ENCODE measurements around the gene FAM107B. TPM values are rescaled to one million over a fixed set of nuclear protein-coding genes. Genes with fewer than 3 reads are reported as not detected.

FAM107B gene
- 39.0 and 45.9 TPM in 2 replicates for total RNA-seq
- long read RNA-seq, partial matches to known transcripts: 3 of 20 reads
- long read RNA-seq, other reads (novel, unspliced or antisense): 12 of 20 reads

DNA sequence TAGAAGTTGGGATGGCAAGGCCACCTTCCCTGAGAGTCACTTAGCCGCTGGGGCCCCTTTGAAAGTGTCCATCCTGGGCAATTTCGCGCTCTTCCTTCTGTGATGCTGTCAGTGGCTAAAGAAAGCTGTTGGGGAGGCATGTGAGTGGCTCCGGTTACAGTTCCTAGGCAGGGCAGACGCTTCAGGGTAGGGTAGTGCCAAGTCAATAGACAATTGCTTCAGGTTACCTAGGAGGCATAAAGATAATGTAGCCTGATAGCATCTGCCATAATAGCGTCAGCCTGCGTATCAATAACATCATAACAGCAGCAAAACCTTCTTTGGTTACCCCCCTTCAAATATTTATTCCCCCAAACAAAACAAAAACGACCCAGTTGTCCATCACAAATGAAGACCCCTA lies at the start of gene FAM107B:
Gene FAM107B, minus strand, starts transcription at position 101 of the 400 bp plus-strand sequence. CDS start 234 bp downstream, outside the sequence.
- no peaks in the 10 kb centered on the region for H3K27me3 Mint-ChIP-seq (ENCODE audit: low read depth)
- DNase-seq (ENCODE audit: low read depth, low spot score): no peak

DNA sequence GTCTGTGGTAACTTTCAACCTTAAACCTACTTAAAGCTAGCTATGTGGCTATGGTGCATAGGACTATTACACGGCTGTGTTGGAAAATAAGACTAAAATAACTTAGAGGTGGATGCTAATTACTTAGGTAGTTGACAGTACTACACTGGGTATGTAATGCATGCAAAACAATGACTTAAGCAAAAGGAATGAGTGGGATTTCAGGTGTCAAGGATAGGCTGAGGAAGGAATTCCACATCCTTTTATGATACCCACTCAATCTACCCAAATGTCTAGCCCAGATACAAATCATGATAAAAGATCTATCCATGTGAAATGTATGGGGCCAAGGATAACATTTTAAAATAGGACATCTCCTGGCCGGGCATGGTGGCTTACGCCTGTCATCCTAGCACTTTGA lies 49.3 kb upstream of the FAM107B start:
- TF ChIP-seq, protein P1, sequence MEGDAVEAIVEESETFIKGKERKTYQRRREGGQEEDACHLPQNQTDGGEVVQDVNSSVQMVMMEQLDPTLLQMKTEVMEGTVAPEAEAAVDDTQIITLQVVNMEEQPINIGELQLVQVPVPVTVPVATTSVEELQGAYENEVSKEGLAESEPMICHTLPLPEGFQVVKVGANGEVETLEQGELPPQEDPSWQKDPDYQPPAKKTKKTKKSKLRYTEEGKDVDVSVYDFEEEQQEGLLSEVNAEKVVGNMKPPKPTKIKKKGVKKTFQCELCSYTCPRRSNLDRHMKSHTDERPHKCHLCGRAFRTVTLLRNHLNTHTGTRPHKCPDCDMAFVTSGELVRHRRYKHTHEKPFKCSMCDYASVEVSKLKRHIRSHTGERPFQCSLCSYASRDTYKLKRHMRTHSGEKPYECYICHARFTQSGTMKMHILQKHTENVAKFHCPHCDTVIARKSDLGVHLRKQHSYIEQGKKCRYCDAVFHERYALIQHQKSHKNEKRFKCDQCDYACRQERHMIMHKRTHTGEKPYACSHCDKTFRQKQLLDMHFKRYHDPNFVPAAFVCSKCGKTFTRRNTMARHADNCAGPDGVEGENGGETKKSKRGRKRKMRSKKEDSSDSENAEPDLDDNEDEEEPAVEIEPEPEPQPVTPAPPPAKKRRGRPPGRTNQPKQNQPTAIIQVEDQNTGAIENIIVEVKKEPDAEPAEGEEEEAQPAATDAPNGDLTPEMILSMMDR (conservative IDR thresholded peaks at IDR 0.05): no peak
- Mint-ChIP-seq H3K4me1 (peaks cover 3% of the 10 kb centered on the region), H3K27me3 (ENCODE audit: low read depth) (peaks cover 8% of the 10 kb centered on the region), H3K27ac (ENCODE audit: unreplicated experiment) (no peak overlapping the region), H3K9me3 (no peaks in the 10 kb centered on the region), H3K4me3 (no peak overlapping the region), H3K36me3 (ENCODE audit: low read depth) (no peaks in the 10 kb centered on the region)
- DNase-seq (ENCODE audit: low read depth, low spot score): no peak

More for the DNA sequence above, at the start of gene FAM107B:
- TF ChIP-seq, protein P1 (conservative IDR thresholded peaks at IDR 0.05): no peak
- no peaks in the 10 kb centered on the region for H3K9me3 Mint-ChIP-seq
- no peaks in the 10 kb centered on the region for H3K4me1 Mint-ChIP-seq
- H3K27ac Mint-ChIP-seq (ENCODE audit: unreplicated experiment): no peak within 1 kb of the TSS
- H3K36me3 Mint-ChIP-seq (ENCODE audit: low read depth): no peaks in the 10 kb centered on the region
- no peak within 1 kb of the TSS for H3K4me3 Mint-ChIP-seq

DNA sequence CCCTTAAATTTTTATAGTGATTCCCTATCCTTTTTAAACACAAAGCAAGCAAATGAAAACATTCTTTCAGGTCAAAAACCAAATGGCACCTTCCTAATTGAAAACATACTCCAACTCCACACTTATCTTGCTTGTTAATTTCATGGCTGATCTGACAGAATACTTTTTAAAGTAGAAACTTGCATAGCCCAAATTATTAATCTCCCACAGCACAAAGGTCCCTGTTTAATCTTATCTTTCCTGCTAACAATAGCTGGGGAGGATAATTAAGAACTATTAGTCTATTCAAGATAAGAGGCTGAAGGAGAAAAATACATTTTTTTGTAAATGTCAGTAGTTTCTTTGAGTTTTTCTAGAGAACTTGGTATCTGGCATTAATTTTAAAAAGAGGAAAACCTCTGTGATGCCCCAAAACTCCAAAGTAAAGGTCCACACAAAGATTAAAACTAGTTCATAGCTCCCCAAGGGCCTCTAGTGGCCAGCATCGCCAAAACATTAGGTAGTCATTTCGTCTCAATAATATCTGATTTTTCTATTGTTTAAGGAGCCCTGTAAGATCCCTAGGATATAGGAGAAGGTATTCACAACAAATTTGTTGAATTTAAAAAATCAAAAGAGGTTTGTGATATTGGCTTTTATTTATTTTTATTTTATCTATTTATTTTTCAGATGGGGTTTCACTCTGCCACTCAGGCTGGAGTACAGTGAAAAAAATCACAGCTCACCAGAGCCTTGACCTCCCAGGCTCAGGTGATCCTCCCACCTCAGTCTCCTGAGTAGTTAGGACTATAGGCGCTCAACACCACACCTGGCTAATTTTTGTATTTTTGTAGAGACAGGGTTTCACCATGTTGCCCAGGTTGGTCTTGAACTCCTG lies 48.4 kb upstream of the FAM107B start:
- H3K27ac Mint-ChIP-seq (ENCODE audit: unreplicated experiment): no peak overlapping the region
- no peak for DNase-seq (ENCODE audit: low read depth, low spot score)
- H3K27me3 Mint-ChIP-seq (ENCODE audit: low read depth): peaks cover 8% of the 10 kb centered on the region
- H3K4me1 Mint-ChIP-seq: peaks cover 3% of the 10 kb centered on the region
- TF ChIP-seq, protein P1 (conservative IDR thresholded peaks at IDR 0.05): peak; percentile 80
- no peaks in the 10 kb centered on the region for H3K36me3 Mint-ChIP-seq (ENCODE audit: low read depth)
- H3K4me3 Mint-ChIP-seq: no peak overlapping the region
- no peaks in the 10 kb centered on the region for H3K9me3 Mint-ChIP-seq

DNA sequence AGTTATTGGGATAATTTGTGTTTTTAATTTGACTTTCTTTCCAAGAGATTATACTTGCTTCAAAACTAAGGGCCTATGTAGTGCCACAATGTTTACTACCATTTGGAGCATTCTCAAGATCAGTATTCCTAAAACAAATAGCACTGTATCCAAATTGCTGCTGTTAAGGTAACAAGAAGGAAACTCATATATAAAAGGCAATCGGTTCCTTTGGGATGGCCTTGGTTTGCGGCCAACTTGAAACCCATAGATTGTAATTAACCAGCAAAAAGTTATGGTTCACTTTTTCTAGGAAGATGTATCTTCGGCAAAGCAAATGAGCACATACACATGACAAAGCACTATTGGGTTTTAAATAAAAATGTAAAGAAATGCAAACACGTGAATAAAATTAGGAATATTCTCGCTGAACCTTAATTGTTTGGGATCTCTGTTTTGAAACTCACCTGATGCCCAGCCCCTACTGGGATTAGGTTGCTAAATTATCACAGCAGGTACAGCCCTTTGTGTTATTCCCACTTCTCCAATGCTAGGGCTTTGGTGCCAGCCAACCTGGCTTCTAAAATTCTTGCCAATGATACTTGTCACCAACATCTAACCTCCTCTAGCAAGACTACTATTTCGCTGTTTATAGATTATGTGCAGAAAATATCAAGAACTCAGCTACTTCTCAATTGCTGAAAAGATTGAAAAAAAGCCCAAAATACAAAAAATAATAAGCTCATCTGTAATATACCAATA lies 47.1 kb upstream of the FAM107B start:
- Mint-ChIP-seq H3K4me1 (peaks cover 3% of the 10 kb centered on the region), H3K27me3 (ENCODE audit: low read depth) (peaks cover 8% of the 10 kb centered on the region), H3K4me3 (no peak overlapping the region)

DNA sequence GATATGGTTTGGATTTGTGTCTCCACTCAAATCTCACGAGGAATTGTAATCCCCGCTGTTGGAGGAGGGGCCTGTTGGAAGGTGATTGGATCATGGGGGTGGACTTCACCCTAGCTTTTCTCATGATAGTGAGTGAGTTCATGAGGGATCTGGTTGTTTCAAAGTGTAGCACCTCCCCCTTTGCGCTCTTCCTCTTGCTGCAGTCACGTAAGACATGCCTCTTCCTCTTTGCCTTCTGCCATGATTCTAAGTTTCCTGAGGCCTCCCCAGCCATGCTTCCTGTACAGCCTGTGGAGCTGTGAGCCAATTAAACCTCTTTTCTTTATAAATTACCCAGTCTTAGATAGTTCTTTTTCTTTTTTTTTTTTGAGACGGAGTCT lies 46.1 kb upstream of the FAM107B start:
- Mint-ChIP-seq H3K36me3 (ENCODE audit: low read depth) (no peaks in the 10 kb centered on the region), H3K27ac (ENCODE audit: unreplicated experiment) (no peak overlapping the region), H3K9me3 (no peaks in the 10 kb centered on the region), H3K4me1 (peaks cover 3% of the 10 kb centered on the region), H3K27me3 (ENCODE audit: low read depth) (peaks cover 2% of the 10 kb centered on the region), H3K4me3 (no peak overlapping the region)
- TF ChIP-seq, protein P1 (conservative IDR thresholded peaks at IDR 0.05): no peak
- no peak for DNase-seq (ENCODE audit: low read depth, low spot score)

More for the DNA sequence above, 47.1 kb upstream of the FAM107B start:
- Mint-ChIP-seq H3K9me3 (no peaks in the 10 kb centered on the region), H3K36me3 (ENCODE audit: low read depth) (no peaks in the 10 kb centered on the region), H3K27ac (ENCODE audit: unreplicated experiment) (no peak overlapping the region)
- TF ChIP-seq, protein P1 (conservative IDR thresholded peaks at IDR 0.05): no peak
- no peak for DNase-seq (ENCODE audit: low read depth, low spot score)

Data from neural crest cell (in vitro differentiated cells).